IMR-90 (cell line): ENCODE results near the gene ARPC5L. TPM values are rescaled to one million over a fixed set of nuclear protein-coding genes. Genes with fewer than 3 reads are reported as not detected.

Experiments used
- ATAC-seq: fragments of 200-7000 bp; cut with Tn5 transposase; 2 replicates; pipeline ENCODE4 v1.9.1; 2020; ENCODE audit warnings: low read depth, mild to moderate bottlenecking, moderate library complexity
- BruUV-seq: library from RNA; stranded (reverse); fragments of 400-500 nt; replicated peaks from 2 replicates; lab custom pipeline; 2021; lab: Mats Ljungman, UMichigan
- CTCF ChIA-PET: fragments of 300-600 bp; formaldehyde crosslinking; extraction: SDS; loops from one replicate; lab custom pipeline; 2021; ENCODE audit warnings: antibody characterized with exemption; lab: Yijun Ruan, JAX
- POLR2A ChIA-PET: fragments of 300-600 bp; sonication (Branson Sonifier 250); formaldehyde crosslinking; loops from one replicate; lab custom pipeline; 2022; ENCODE audit warnings: antibody characterized with exemption; ENCODE audit not compliant: unreplicated experiment; lab: Charles Lee
- DNase-seq: peaks from one replicate; pipeline ENCODE4 v3.0.0; 2013
- H2AFZ ChIP-seq: replicated peaks from 2 replicates; pipeline ENCODE3; 2013; ENCODE audit warnings: low read length, mild to moderate bottlenecking; ENCODE audit not compliant: poor library complexity
- H2AK5ac ChIP-seq: 2 replicates; pipeline ENCODE4 v1.6.1; 2013; ENCODE audit warnings: low read depth, low read length, inconsistent platforms
- H2AK9ac ChIP-seq: replicated peaks from 2 replicates; pipeline ENCODE3; 2013; ENCODE audit warnings: mild to moderate bottlenecking, low read depth, low read length, moderate library complexity; ENCODE audit not compliant: poor library complexity
- H2BK120ac ChIP-seq: 2 replicates; pipeline ENCODE4 v1.6.1; 2013; ENCODE audit warnings: low read depth, low read length, inconsistent platforms
- H2BK15ac ChIP-seq: 3 replicates; pipeline ENCODE4 v1.6.1; 2013; ENCODE audit warnings: low read depth, low read length, inconsistent platforms
- H2BK20ac ChIP-seq: 2 replicates; pipeline ENCODE4 v1.6.1; 2013; ENCODE audit warnings: low read depth, mild to moderate bottlenecking, inconsistent platforms, low read length, moderate library complexity
- H2BK5ac ChIP-seq: 2 replicates; pipeline ENCODE4 v1.6.1; 2013; ENCODE audit warnings: mild to moderate bottlenecking, low read depth, low read length, inconsistent platforms; ENCODE audit not compliant: poor library complexity, severe bottlenecking
- H3K14ac ChIP-seq: replicated peaks from 2 replicates; pipeline ENCODE4 v1.6.1; 2013; ENCODE audit warnings: low read depth, low read length, inconsistent platforms
- H3K18ac ChIP-seq: 2 replicates; pipeline ENCODE4 v1.6.1; 2013; ENCODE audit warnings: low read depth, low read length, control low read depth
- H3K23ac ChIP-seq: 2 replicates; pipeline ENCODE4 v1.6.1; 2013; ENCODE audit warnings: low read depth, low read length, inconsistent platforms
- H3K27ac ChIP-seq: 2 replicates; pipeline ENCODE4 v1.5.1; 2013; ENCODE audit warnings: mild to moderate bottlenecking, control low read depth, low read length; ENCODE audit not compliant: insufficient read depth
- H3K27me3 ChIP-seq: 2 replicates; pipeline ENCODE4 v1.6.1; 2013; ENCODE audit warnings: low read length; ENCODE audit not compliant: control insufficient read depth, insufficient read depth
- H3K36me3 ChIP-seq: 2 replicates; pipeline ENCODE4 v1.6.1; 2013; ENCODE audit warnings: low read length, mixed read lengths; ENCODE audit not compliant: control insufficient read depth, insufficient read depth
- H3K4ac ChIP-seq: 2 replicates; pipeline ENCODE4 v1.6.1; 2013; ENCODE audit warnings: low read depth, low read length, inconsistent platforms
- H3K4me1 ChIP-seq: 2 replicates; pipeline ENCODE4 v1.6.1; 2013; ENCODE audit warnings: low read length, mixed read lengths; ENCODE audit not compliant: control insufficient read depth, insufficient read depth
- H3K4me2 ChIP-seq: 2 replicates; pipeline ENCODE4 v1.6.1; 2013; ENCODE audit warnings: low read depth, mild to moderate bottlenecking, control low read depth, low read length, moderate library complexity
- H3K4me3 ChIP-seq: 2 replicates; pipeline ENCODE4 v1.5.1; 2013; ENCODE audit warnings: low read depth, mild to moderate bottlenecking, control low read depth, low read length, moderate library complexity; ENCODE audit not compliant: insufficient read depth
- H3K56ac ChIP-seq: 2 replicates; pipeline ENCODE4 v1.6.1; 2013; ENCODE audit warnings: low read length, inconsistent platforms; ENCODE audit not compliant: insufficient read depth; ENCODE audit errors: extremely low read depth
- H3K79me1 ChIP-seq, 2 experiments: 2 replicates each; pipeline ENCODE4 v1.6.1; 2013; ENCODE audit warnings: low read length in 2 of 2, inconsistent platforms in 1 of 2, low read depth in 1 of 2
- H3K9ac ChIP-seq: 2 replicates; pipeline ENCODE4 v1.6.1; 2013; ENCODE audit warnings: low read depth, low read length, control low read depth
- H3K9me1 ChIP-seq: 2 replicates; pipeline ENCODE4 v1.6.1; 2013; ENCODE audit warnings: low read length, inconsistent platforms; ENCODE audit not compliant: insufficient read depth
- H3K9me3 ChIP-seq: 2 replicates; pipeline ENCODE4 v1.6.1; 2013; ENCODE audit warnings: low read length; ENCODE audit not compliant: control insufficient read depth, insufficient read depth
- H4K20me1 ChIP-seq: 2 replicates; pipeline ENCODE4 v1.6.1; 2013; ENCODE audit warnings: low read length, inconsistent platforms; ENCODE audit not compliant: insufficient read depth
- H4K5ac ChIP-seq: 2 replicates; pipeline ENCODE4 v1.6.1; 2013; ENCODE audit warnings: mild to moderate bottlenecking, low read depth, low read length, control low read depth
- H4K8ac ChIP-seq, 2 experiments: 2 replicates each; pipeline ENCODE4 v1.6.1; 2013; ENCODE audit warnings: low read depth in 2 of 2, low read length in 2 of 2, control low read depth in 1 of 2, inconsistent platforms in 1 of 2
- H4K91ac ChIP-seq: 2 replicates; pipeline ENCODE4 v1.6.1; 2013; ENCODE audit warnings: low read depth, low read length, inconsistent platforms; ENCODE audit not compliant: insufficient read depth
- BHLHE40 ChIP-seq: fragments of 150-350 bp; IDR thresholded peaks from 2 replicates; pipeline ENCODE4 v1.6.1; 2016; ENCODE audit warnings: mild to moderate bottlenecking, low read depth, low read length
- CHD1 ChIP-seq: IDR thresholded peaks from 2 replicates; pipeline ENCODE4 v1.6.1; 2012; ENCODE audit warnings: low read depth, low read length, improper control_type of control experiment
- FOS ChIP-seq: fragments of 150-350 bp; IDR thresholded peaks from 2 replicates; pipeline ENCODE4 v1.6.1; 2016; ENCODE audit warnings: low read depth, low read length
- MAZ ChIP-seq: IDR thresholded peaks from 2 replicates; pipeline ENCODE4 v1.6.1; 2012; ENCODE audit warnings: low read depth, mild to moderate bottlenecking, low read length, improper control_type of control experiment, moderate library complexity, borderline replicate concordance
- WGBS, 2 experiments: methylation state at CpG; one replicate each; pipeline versions ENCODE4 v1.1.5 to v1.1.7; 2013; ENCODE audit warnings: missing lambda C conversion rate in 2 of 2; ENCODE audit not compliant: insufficient read length in 1 of 2; ENCODE audit errors: extremely low coverage in 2 of 2; 5-methylcytosine and 5-hydroxymethylcytosine counted together
- dilution Hi-C: fragments of 300-500 bp; cut with HindIII; formaldehyde crosslinking; loops from one replicate; pipeline ENCODE4 v1.14.3; 2018; ENCODE audit warnings: low sequenced_read_pairs; ENCODE audit not compliant: unreplicated experiment
- in situ Hi-C: fragments of 300-500 bp; cut with MboI; formaldehyde crosslinking; loops from 3 replicates; pipeline ENCODE4 v1.14.3; 2019; ENCODE audit warnings: low sequenced_read_pairs, inconsistent platforms, mixed read lengths
- intact Hi-C: fragments of 100-400 bp; cut with micrococcal nuclease; formaldehyde crosslinking; loops from 2 replicates; pipeline ENCODE4 v1.10.0; 2022
- polyA plus RNA-seq, 3 experiments: library from polyadenylated mRNA; depleted of rRNA; stranded (reverse); fragments of >200 nt; gene quantifications; 2 replicates each; pipeline ENCODE4 v1.2.3, GENCODE V29; 2012; ENCODE audit warnings: low replicate concordance in 1 of 3
- total RNA-seq: library from RNA; depleted of rRNA; stranded (reverse); fragments of >200 nt; gene quantifications from 2 replicates; pipeline ENCODE4 v1.2.3, GENCODE V29; 2012
- TF ChIP-seq, protein P1 (sequence below): fragments of 150-350 bp; IDR thresholded peaks from 2 replicates; pipeline ENCODE4 v1.6.1; 2017; ENCODE audit warnings: mild to moderate bottlenecking, antibody characterized with exemption, low read length, low read depth
- TF ChIP-seq, protein P2 (sequence below): fragments of 150-350 bp; IDR thresholded peaks from 2 replicates; pipeline ENCODE4 v1.6.1; 2016; ENCODE audit warnings: low read depth, mild to moderate bottlenecking, low read length, moderate library complexity, borderline replicate concordance

ARPC5L gene
- total and polyA plus RNA-seq, 2 of the 4 experiments (the other 2 are of a cell fraction): 11.1 to 53.8 TPM

GRCh38 chr9:124818431-124819281 lies 43.3 kb upstream of the ARPC5L start:
- no TSS peak for BruUV-seq
- peak; percentile 74 for DNase-seq
- Histone ChIP-seq H3K79me1 (no peaks in the 10 kb centered on the region), H3K9me3 (no peaks in the 10 kb centered on the region), H3K4me2 (no peak overlapping the region), H3K14ac (peak overlapping the region; percentile 53; the same call in 1 of the 2 replicates), H3K27ac (no peak overlapping the region), H2AK5ac (peak overlapping the region; percentile 93), H2AFZ (peak overlapping the region; percentile 65), H3K36me3 (no peaks in the 10 kb centered on the region), H3K4ac (peak overlapping the region; percentile 48; the same call in 1 of the 2 replicates), H4K8ac (peak overlapping the region; percentile 43 to 57; a peak in 1 of 4 replicates), H3K4me1 (peaks cover 11% of the 10 kb centered on the region), H3K9me1 (peaks cover 9% of the 10 kb centered on the region; the same call in 1 of the 2 replicates), H2AK9ac (peak overlapping the region; percentile 4), H3K23ac (peak overlapping the region; percentile 44; the same call in 1 of the 2 replicates), H3K9ac (no peak overlapping the region), H3K4me3 (no peak overlapping the region), H3K56ac (no peak overlapping the region), H2BK120ac (peak overlapping the region; percentile 63), H3K18ac (no peak overlapping the region), H2BK5ac (no peak overlapping the region), H2BK15ac (peak overlapping the region; percentile 44; the same call in 1 of the 3 replicates), H2BK20ac (peak overlapping the region; percentile 48; the same call in 1 of the 2 replicates), H3K27me3 (no peaks in the 10 kb centered on the region), H4K5ac (no peak overlapping the region), H4K91ac (peak overlapping the region; percentile 44; the same call in 1 of the 2 replicates), H4K20me1 (no peaks in the 10 kb centered on the region)
- ChIA-PET CTCF (interaction anchor here (0.6 kb wide), 1 partner anchor 78 kb away, joined by 6 read pairs; no protein-coding TSS in a partner anchor), POLR2A (no interaction called here)
- TF ChIP-seq, protein P1, sequence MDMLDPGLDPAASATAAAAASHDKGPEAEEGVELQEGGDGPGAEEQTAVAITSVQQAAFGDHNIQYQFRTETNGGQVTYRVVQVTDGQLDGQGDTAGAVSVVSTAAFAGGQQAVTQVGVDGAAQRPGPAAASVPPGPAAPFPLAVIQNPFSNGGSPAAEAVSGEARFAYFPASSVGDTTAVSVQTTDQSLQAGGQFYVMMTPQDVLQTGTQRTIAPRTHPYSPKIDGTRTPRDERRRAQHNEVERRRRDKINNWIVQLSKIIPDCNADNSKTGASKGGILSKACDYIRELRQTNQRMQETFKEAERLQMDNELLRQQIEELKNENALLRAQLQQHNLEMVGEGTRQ: peak; percentile 28; the same call in 1 of the 2 replicates
- no peak for TF ChIP-seq MAZ
- TF ChIP-seq, protein P2, sequence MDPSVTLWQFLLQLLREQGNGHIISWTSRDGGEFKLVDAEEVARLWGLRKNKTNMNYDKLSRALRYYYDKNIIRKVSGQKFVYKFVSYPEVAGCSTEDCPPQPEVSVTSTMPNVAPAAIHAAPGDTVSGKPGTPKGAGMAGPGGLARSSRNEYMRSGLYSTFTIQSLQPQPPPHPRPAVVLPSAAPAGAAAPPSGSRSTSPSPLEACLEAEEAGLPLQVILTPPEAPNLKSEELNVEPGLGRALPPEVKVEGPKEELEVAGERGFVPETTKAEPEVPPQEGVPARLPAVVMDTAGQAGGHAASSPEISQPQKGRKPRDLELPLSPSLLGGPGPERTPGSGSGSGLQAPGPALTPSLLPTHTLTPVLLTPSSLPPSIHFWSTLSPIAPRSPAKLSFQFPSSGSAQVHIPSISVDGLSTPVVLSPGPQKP: no peak
- TF ChIP-seq BHLHE40: peak; percentile 24; the same call in 1 of the 2 replicates
- peak; percentile 57; the same call in 1 of the 2 replicates for TF ChIP-seq FOS
- no peak for TF ChIP-seq CHD1
- intact Hi-C loops: loop anchor here (1.0 kb wide), 1 partner anchor 10 kb away; no protein-coding TSS in a partner anchor
- ATAC-seq: peak; percentile 73
- 50% methylated on average over 7 of the region's 18 CpGs; no CpG with 5 or more reads in 1 of the 2 experiments for WGBS, 2 experiments
- in situ Hi-C loops: no loop called here
- dilution Hi-C loops: no loop called here
